GM12874 (cell line): ENCODE results near the gene MYH8.

Source experiments
- TF ChIP-seq, protein P1 (sequence below): IDR thresholded peaks from 2 replicates; pipeline ENCODE4 v1.5.1; 2011; ENCODE audit warnings: low read depth, mild to moderate bottlenecking, control low read depth, low read length, moderate library complexity; ENCODE audit not compliant: insufficient read depth

Gene MYH8

DNA sequence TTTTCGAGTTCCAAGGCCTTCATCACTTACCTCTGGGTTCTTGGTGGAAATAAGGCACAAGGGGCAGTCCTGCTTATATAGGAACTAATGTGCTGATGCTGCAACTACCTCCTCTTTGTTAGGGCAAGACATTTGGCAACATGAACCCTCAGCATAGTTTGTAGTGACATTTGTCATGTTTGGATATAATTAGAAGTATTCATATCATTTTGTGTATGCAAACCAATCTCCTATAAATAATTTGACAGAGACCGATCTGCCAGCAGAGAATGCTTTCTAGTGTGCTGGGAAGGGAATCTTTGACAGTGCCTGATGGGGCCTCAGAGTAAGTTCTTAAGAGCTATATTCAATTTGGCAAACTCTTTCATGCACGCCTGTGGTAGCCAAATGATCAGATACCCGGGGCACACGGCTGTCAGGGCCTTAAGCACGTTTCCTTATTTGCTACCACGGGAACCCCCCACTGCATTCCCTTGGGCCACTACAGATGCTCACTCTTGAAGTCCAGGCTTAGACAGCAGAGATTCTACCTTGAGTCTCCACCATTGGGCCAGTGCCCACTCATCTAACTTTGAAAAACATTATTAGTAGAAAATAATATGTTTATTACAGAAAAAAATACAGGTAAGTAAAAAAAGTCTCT is at the start of gene MYH8:
MYH8 (minus strand) TSS at position 51 of the 643 bp plus-strand sequence. CDS start 1,723 bp downstream, outside the sequence.
- TF ChIP-seq, protein P1, sequence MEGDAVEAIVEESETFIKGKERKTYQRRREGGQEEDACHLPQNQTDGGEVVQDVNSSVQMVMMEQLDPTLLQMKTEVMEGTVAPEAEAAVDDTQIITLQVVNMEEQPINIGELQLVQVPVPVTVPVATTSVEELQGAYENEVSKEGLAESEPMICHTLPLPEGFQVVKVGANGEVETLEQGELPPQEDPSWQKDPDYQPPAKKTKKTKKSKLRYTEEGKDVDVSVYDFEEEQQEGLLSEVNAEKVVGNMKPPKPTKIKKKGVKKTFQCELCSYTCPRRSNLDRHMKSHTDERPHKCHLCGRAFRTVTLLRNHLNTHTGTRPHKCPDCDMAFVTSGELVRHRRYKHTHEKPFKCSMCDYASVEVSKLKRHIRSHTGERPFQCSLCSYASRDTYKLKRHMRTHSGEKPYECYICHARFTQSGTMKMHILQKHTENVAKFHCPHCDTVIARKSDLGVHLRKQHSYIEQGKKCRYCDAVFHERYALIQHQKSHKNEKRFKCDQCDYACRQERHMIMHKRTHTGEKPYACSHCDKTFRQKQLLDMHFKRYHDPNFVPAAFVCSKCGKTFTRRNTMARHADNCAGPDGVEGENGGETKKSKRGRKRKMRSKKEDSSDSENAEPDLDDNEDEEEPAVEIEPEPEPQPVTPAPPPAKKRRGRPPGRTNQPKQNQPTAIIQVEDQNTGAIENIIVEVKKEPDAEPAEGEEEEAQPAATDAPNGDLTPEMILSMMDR = no peak

GRCh38 chr17:10469459-10469858 is 47.7 kb upstream of the MYH8 start, which contains the start of gene MYH4:
TSS of gene MYH4 (minus strand) at chr17:10469559. CDS start at chr17:10466745, 2,814 bp downstream.
- TF ChIP-seq, protein P1 = no peak

- TF ChIP-seq, protein P1 = no peak
These were observed 41.7 kb upstream of the MYH8 start for GRCh38 chr17:10463402-10463801.

DNA sequence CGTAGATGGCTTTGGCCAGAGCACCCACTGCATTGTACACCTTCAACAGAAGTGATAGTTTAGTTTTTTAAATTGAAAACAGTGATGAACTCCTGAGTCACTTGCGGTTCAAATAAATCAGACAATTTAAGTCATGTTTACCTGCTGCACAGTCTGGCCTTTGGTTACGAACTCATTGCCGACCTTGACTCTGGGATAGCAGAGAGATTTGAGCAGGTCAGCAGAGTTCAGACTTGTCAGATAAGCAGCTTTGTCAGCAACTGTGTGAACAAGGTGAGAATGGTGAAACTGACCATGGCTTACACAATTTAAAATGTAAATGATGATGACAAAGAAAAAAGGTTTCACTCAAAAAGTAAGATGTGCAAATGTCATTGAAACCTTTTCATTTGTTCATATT is 38.3 kb upstream of the MYH8 start:
- TF ChIP-seq, protein P1 = no peak

DNA sequence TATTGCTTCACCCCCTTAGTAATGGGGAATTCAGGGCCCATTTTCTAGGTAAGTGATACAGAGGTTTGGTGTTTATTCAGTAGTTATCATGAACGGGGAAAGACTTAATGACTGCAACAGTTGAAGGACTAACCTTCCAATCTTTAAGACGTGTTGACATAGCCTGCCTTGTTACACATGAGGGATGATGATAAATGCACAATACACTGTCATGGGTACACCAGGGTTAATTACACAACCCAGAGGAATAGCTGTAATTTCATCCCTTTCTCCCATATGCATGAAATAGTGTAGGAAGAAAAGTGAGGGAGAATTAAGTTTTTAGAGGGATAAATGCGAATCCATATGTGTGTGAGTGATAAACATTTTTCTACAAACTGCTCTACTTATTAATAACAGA is 37.0 kb upstream of the MYH8 start:
- TF ChIP-seq, protein P1 = no peak

- TF ChIP-seq, protein P1 = no peak
These were observed 36.2 kb upstream of the MYH8 start for GRCh38 chr17:10457952-10458351.

DNA sequence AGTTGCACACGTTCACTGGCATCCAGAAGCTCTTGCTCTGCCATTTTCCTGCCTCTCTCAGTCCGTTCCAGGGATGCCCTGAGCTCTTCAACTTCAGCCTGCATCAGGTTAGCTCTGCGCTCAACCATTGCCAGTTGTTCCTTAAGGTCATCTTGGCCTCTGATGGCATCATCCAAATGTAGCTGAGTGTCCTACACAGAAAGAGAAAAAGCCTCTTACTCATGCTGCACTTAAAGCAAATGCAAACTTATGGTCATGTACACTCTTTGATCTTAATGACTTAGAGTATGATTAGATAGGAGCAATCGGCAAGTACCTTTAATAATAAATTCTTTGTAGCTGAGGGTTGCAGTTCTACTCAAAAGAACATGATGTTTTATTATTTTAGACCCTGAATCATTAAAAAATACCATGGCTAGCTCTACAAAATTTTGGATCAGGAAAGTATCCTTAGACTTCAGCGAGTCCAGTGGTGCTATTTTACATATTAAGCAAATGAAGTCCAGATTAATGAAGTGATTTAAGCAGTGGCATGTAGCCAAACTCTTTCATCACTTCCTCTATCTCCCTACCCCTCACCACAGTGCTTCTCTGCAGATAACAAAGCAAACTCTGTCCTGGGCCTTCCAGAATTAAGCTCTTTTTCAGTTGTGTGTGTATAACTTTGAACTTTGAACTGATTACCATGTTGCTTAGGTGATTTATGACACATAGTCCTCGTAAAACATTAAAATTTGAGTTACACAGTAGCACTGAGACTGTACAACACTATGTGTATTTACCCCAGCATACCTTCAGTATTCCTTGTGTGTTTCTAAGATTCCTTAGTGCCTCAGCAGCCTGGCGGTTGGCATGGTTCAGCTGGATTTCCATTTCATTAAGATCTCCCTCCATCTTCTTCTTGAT is 25.5 kb upstream of the MYH8 start:
- TF ChIP-seq, protein P1 = no peak
